SK-N-SH (cell line): Measurements from ENCODE around the gene TJAP1. TPM values are rescaled to one million over a fixed set of nuclear protein-coding genes. Genes with fewer than 3 reads are reported as not detected.

Experiments used
- CTCF ChIA-PET: fragments of 300-600, 350-600 bp; formaldehyde crosslinking; extraction: SDS; loops from one replicate; lab custom pipeline; 2021; lab: Yijun Ruan, JAX
- POLR2A ChIA-PET: fragments of 350-600 bp; sonication (Branson Sonifier 250); formaldehyde crosslinking; extraction: SDS; loops from one replicate; lab custom pipeline; 2020; ENCODE audit warnings: antibody characterized with exemption, inconsistent platforms; lab: Yijun Ruan, JAX
- DNase-seq: peaks from one replicate; pipeline ENCODE4 v3.0.0; 2012
- H2AFZ ChIP-seq: fragments of 200-600 bp; sonication (generic); 2 replicates; pipeline ENCODE4 v1.8.1; 2016; ENCODE audit warnings: antibody characterized with exemption, mild to moderate bottlenecking, low read depth
- H3F3A ChIP-seq: fragments of 200-600 bp; sonication (generic); replicated peaks from 2 replicates; pipeline ENCODE3; 2016; ENCODE audit warnings: antibody characterized with exemption, mild to moderate bottlenecking; ENCODE audit not compliant: insufficient read depth
- H3K27ac ChIP-seq, 2 experiments: fragments of 200-500 bp in 1 of 2; fragments of 200-600 bp in 1 of 2; sonication (Bioruptor generic) in 1 of 2; sonication (generic), shearing (Covaris generic) in 1 of 2; 2 replicates each; pipeline versions ENCODE4 v1.5.1 to v1.6.1; 2014 to 2016; ENCODE audit warnings: low read depth in 2 of 2, inconsistent platforms in 1 of 2, low read length in 1 of 2, mild to moderate bottlenecking in 1 of 2, mixed read lengths in 1 of 2
- H3K27me3 ChIP-seq: fragments of 200-600 bp; sonication (generic), shearing (Covaris generic); 2 replicates; pipeline ENCODE4 v1.6.1; 2016; ENCODE audit warnings: mixed run types; ENCODE audit not compliant: insufficient read depth
- H3K36me3 ChIP-seq, 2 experiments: fragments of 200-500 bp in 1 of 2; fragments of 200-600 bp in 1 of 2; sonication (Bioruptor generic) in 1 of 2; sonication (generic) in 1 of 2; replicated peaks in 1 of 2; 2 replicates each; pipeline versions ENCODE3 to v1.5.1; 2014 to 2016; ENCODE audit warnings: low read length in 1 of 2, mild to moderate bottlenecking in 1 of 2; ENCODE audit not compliant: insufficient read depth in 2 of 2, control insufficient read depth in 1 of 2
- H3K4me1 ChIP-seq, 2 experiments: fragments of 200-500 bp in 1 of 2; fragments of 200-600 bp in 1 of 2; sonication (Bioruptor generic) in 1 of 2; sonication (generic), shearing (Covaris generic) in 1 of 2; 2 replicates each; pipeline versions ENCODE4 v1.5.1 to v1.6.1; 2014 to 2016; ENCODE audit warnings: low read depth in 1 of 2, low read length in 1 of 2, mixed run types in 1 of 2; ENCODE audit not compliant: insufficient read depth in 2 of 2, control insufficient read depth in 1 of 2
- H3K4me2 ChIP-seq: fragments of 200-600 bp; sonication (generic), shearing (Covaris generic); 2 replicates; pipeline ENCODE4 v1.6.1; 2017; ENCODE audit warnings: mixed run types
- H3K4me3 ChIP-seq, 2 experiments: fragments of 200-500 bp in 1 of 2; fragments of 200-600 bp in 1 of 2; sonication (Bioruptor generic) in 1 of 2; sonication (generic), shearing (Covaris generic) in 1 of 2; 2 replicates each; pipeline versions ENCODE4 v1.5.1 to v1.8.1; 2014 to 2016; ENCODE audit warnings: low read depth in 2 of 2, inconsistent platforms in 1 of 2, low read length in 1 of 2, mild to moderate bottlenecking in 1 of 2, mixed read lengths in 1 of 2, moderate library complexity in 1 of 2
- H3K79me2 ChIP-seq: fragments of 200-600 bp; sonication (generic); 2 replicates; pipeline ENCODE4 v1.8.1; 2017; ENCODE audit warnings: mild to moderate bottlenecking; ENCODE audit not compliant: insufficient read depth
- H3K9ac ChIP-seq: fragments of 200-600 bp; sonication (generic); 2 replicates; pipeline ENCODE4 v1.6.1; 2017; ENCODE audit warnings: mixed run types
- H3K9me2 ChIP-seq: fragments of 200-600 bp; sonication (generic); 2 replicates; pipeline ENCODE4 v1.6.1; 2017; ENCODE audit warnings: mixed run types
- H3K9me3 ChIP-seq: fragments of 200-600 bp; sonication (generic); 2 replicates; pipeline ENCODE4 v1.6.1; 2017; ENCODE audit warnings: mixed run types, mild to moderate bottlenecking, moderate library complexity
- H4K20me1 ChIP-seq: fragments of 200-600 bp; sonication (generic); 2 replicates; pipeline ENCODE4 v1.6.1; 2017; ENCODE audit warnings: mild to moderate bottlenecking, mixed run types; ENCODE audit not compliant: insufficient read depth
- CTCF ChIP-seq: fragments of 200-600 bp; sonication (generic); IDR thresholded peaks from 2 replicates; pipeline ENCODE4 v1.6.1; 2017; ENCODE audit warnings: antibody characterized with exemption, mild to moderate bottlenecking, moderate library complexity
- ELF1 ChIP-seq: IDR thresholded peaks from 2 replicates; pipeline ENCODE4 v1.4.0; 2012
- FOXJ3 ChIP-seq: sonication (generic); formaldehyde crosslinking; IDR thresholded peaks from 2 replicates; pipeline ENCODE4 v1.5.1; 2020; ENCODE audit warnings: mild to moderate bottlenecking, missing genetic modification reagents
- GABPA ChIP-seq: IDR thresholded peaks from 2 replicates; pipeline ENCODE4 v1.4.0; 2012; ENCODE audit warnings: low read depth, mild to moderate bottlenecking
- IRF3 ChIP-seq: fragments of 150-350 bp; IDR thresholded peaks from 2 replicates; pipeline ENCODE4 v1.6.1; 2016; ENCODE audit warnings: mild to moderate bottlenecking, low read depth, low read length
- JUND ChIP-seq: IDR thresholded peaks from 2 replicates; pipeline ENCODE4 v1.4.0; 2012
- MAX ChIP-seq: IDR thresholded peaks from 2 replicates; pipeline ENCODE4 v1.4.0; 2012; ENCODE audit warnings: low read depth
- MEF2A ChIP-seq: IDR thresholded peaks from 2 replicates; pipeline ENCODE4 v1.4.0; 2012; ENCODE audit warnings: low read depth, borderline replicate concordance
- MXI1 ChIP-seq: IDR thresholded peaks from 2 replicates; pipeline ENCODE4 v1.6.1; 2012; ENCODE audit warnings: mild to moderate bottlenecking, low read depth, low read length, improper control_type of control experiment
- NFIC ChIP-seq: IDR thresholded peaks from 2 replicates; pipeline ENCODE4 v1.4.0; 2012; ENCODE audit warnings: borderline replicate concordance
- PBX3 ChIP-seq: IDR thresholded peaks from 2 replicates; pipeline ENCODE4; 2012
- POLR2AphosphoS5 ChIP-seq: IDR thresholded peaks from 2 replicates; pipeline ENCODE4 v1.6.1; 2012; ENCODE audit warnings: low read depth, low read length
- RAD21 ChIP-seq: IDR thresholded peaks from 2 replicates; pipeline ENCODE4 v1.6.1; 2012; ENCODE audit warnings: mild to moderate bottlenecking, low read length
- RCOR1 ChIP-seq: fragments of 150-350 bp; IDR thresholded peaks from 2 replicates; pipeline ENCODE4 v1.6.1; 2017; ENCODE audit warnings: antibody characterized with exemption, low read length
- RFX5 ChIP-seq: IDR thresholded peaks from 2 replicates; pipeline ENCODE4 v1.6.1; 2012; ENCODE audit warnings: mild to moderate bottlenecking, improper control_type of control experiment, low read length
- RXRA ChIP-seq: IDR thresholded peaks from 2 replicates; pipeline ENCODE4 v1.4.0; 2012; ENCODE audit warnings: low read depth, mild to moderate bottlenecking, borderline replicate concordance
- SIN3A ChIP-seq: IDR thresholded peaks from 2 replicates; pipeline ENCODE4 v1.6.1; 2012; ENCODE audit warnings: low read depth, mild to moderate bottlenecking, low read length, moderate library complexity, borderline replicate concordance
- SMC3 ChIP-seq: IDR thresholded peaks from 2 replicates; pipeline ENCODE4 v1.6.1; 2012; ENCODE audit warnings: low read depth, low read length, improper control_type of control experiment
- YY1 ChIP-seq: IDR thresholded peaks from 2 replicates; pipeline ENCODE4 v1.4.0; 2012; ENCODE audit warnings: low read depth, mild to moderate bottlenecking
- ZBTB33 ChIP-seq: IDR thresholded peaks from 2 replicates; pipeline ENCODE4 v1.4.0; 2012; ENCODE audit warnings: low read depth, borderline replicate concordance
- WGBS: methylation state at CpG from one replicate; pipeline ENCODE4 v1.1.6; 2017; ENCODE audit warnings: low lambda C conversion rate; 5-methylcytosine and 5-hydroxymethylcytosine counted together
- polyA plus RNA-seq, 3 experiments: library from polyadenylated mRNA; depleted of rRNA; stranded (reverse); fragments of >200 nt; gene quantifications; 2 replicates each; pipeline ENCODE4 v1.2.3, GENCODE V29; 2012

The TJAP1 gene
- polyA plus RNA-seq, 1 of the 3 experiments (the other 2 are of a cell fraction) = 39.5 TPM

GRCh38 chr6:43445576-43445975 is 31.8 kb upstream of the TJAP1 start:
- TF ChIP-seq RCOR1 = no peak
- no peak for TF ChIP-seq RFX5
- no peak for TF ChIP-seq SMC3
- no peak for TF ChIP-seq SIN3A
- no peak for TF ChIP-seq POLR2AphosphoS5
- no peak for TF ChIP-seq MEF2A
- TF ChIP-seq ZBTB33 = no peak
- no peak for TF ChIP-seq RXRA
- TF ChIP-seq GABPA = no peak
- no peak for TF ChIP-seq IRF3
- no peak for TF ChIP-seq YY1
- TF ChIP-seq NFIC = no peak
- TF ChIP-seq JUND = no peak
- TF ChIP-seq MXI1 = no peak
- TF ChIP-seq FOXJ3 (CRISPR knock-in tag) = no peak
- no peak for TF ChIP-seq MAX
- no peak for TF ChIP-seq CTCF
- no peak for TF ChIP-seq ELF1
- TF ChIP-seq RAD21 = no peak
- TF ChIP-seq PBX3 = no peak
- Histone ChIP-seq H3K27me3 (no peaks in the 10 kb centered on the region), H3K9me2 (no peaks in the 10 kb centered on the region), H3K4me3 (no peak overlapping the region), H3K4me2 (no peak overlapping the region), H3K9ac (no peak overlapping the region), H3K9me3 (no peaks in the 10 kb centered on the region), H4K20me1 (no peaks in the 10 kb centered on the region), H3K4me1 (no peaks in the 10 kb centered on the region), H3K36me3 (peaks cover 7 to 49% of the 10 kb centered on the region in 2 experiments), H3F3A (no peaks in the 10 kb centered on the region), H3K27ac (no peak overlapping the region), H2AFZ (no peak overlapping the region), H3K79me2 (no peaks in the 10 kb centered on the region)
- WGBS = 93% methylated on average over 10 of the region's 16 CpGs
- CTCF ChIA-PET = interaction anchor here (0.7 to 2.8 kb wide), 4 partner anchors 9 to 61 kb away, joined by 3 to 16 read pairs (median 8); partner anchors contain the start of gene DLK2
- no peak for DNase-seq
- POLR2A ChIA-PET = no interaction called here
